Measurements from ENCODE around the gene MANBA.

The MANBA gene

GRCh38 chr4:102586002-102586643, 174.6 kb downstream of the MANBA start:
- no peak for DNase-seq

DNA sequence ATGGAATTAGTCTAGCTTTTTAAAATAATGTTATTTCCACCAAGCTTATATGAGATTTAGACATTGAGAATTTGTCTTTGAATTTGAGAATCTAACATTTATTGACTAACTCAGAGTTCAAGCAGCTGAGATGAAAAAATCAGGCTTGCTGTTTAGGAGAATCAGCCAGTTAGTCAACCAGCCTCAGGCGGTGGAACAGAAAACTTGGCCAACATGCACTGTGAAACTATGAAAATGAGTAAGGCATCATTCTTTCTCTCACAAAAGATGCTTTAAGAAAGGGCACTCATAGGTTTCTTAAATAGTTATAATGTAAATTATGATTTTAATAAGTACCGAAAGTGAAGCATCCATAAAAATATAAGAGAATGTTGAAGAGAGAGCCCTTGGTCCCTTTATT, 175.4 kb downstream of the MANBA start:
- DNase-seq, result no peak

GRCh38 chr4:102584091-102584490, 176.7 kb downstream of the MANBA start:
- DNase-seq, result no peak

Measured in NCI-H187 treated with DMSO at 0.1 percent for 48 hours (cell line).